M059J (cell line): ENCODE data around the gene ARID5B. TPM values are rescaled to one million over a fixed set of nuclear protein-coding genes. Genes with fewer than 3 reads are reported as not detected.

Source experiments
- DNase-seq: peaks from one replicate; pipeline ENCODE4 v3.0.0-alpha.2; 2012; ENCODE audit warnings: low read depth
- total RNA-seq: library from RNA; depleted of rRNA; stranded (reverse); fragments of >200 nt; shearing (Covaris generic); gene quantifications from 2 replicates; pipeline ENCODE4 v1.2.3, GENCODE V29; 2014

ARID5B gene
- total RNA-seq, 1 experiment from 2014 or later: 43.9 TPM

- peak; percentile 97 for DNase-seq
These were observed 149.5 kb downstream of the ARID5B start for GRCh38 chr10:62050893-62051433.

- no peak for DNase-seq
These were observed 150.8 kb downstream of the ARID5B start for GRCh38 chr10:62052276-62052675.

GRCh38 chr10:62053860-62054259, 152.4 kb downstream of the ARID5B start:
- DNase-seq: no peak

GRCh38 chr10:62054408-62054807, 152.9 kb downstream of the ARID5B start:
- no peak for DNase-seq

GRCh38 chr10:62054830-62055229, 153.3 kb downstream of the ARID5B start:
- DNase-seq: no peak

GRCh38 chr10:62056219-62056618, 154.7 kb downstream of the ARID5B start:
- no peak for DNase-seq

- no peak for DNase-seq
These were observed 155.2 kb downstream of the ARID5B start for GRCh38 chr10:62056698-62057097.

GRCh38 chr10:62057359-62057758, 155.9 kb downstream of the ARID5B start:
- DNase-seq: no peak

- DNase-seq: no peak
These were observed 156.4 kb downstream of the ARID5B start for GRCh38 chr10:62057850-62058249.

- no peak for DNase-seq
These were observed 157.0 kb downstream of the ARID5B start for GRCh38 chr10:62058476-62058875.

- DNase-seq: no peak
These were observed 157.4 kb downstream of the ARID5B start for GRCh38 chr10:62058896-62059216.

- no peak for DNase-seq
These were observed 157.9 kb downstream of the ARID5B start for GRCh38 chr10:62059217-62059920.

GRCh38 chr10:62062028-62062427, 160.5 kb downstream of the ARID5B start:
- DNase-seq: no peak

GRCh38 chr10:62062752-62063512, 161.4 kb downstream of the ARID5B start:
- no peak for DNase-seq

- no peak for DNase-seq
These were observed 162.4 kb downstream of the ARID5B start for GRCh38 chr10:62063795-62064472.

GRCh38 chr10:62067560-62067959, 166.1 kb downstream of the ARID5B start:
- DNase-seq: no peak

GRCh38 chr10:62068464-62068863, 167.0 kb downstream of the ARID5B start:
- DNase-seq: no peak

- no peak for DNase-seq
These were observed 168.1 kb downstream of the ARID5B start for GRCh38 chr10:62069452-62070178.

- DNase-seq: peak; percentile 75
These were observed 170.4 kb downstream of the ARID5B start for GRCh38 chr10:62071846-62072281.

GRCh38 chr10:62072901-62073300, 171.4 kb downstream of the ARID5B start:
- DNase-seq: no peak

GRCh38 chr10:62073429-62073828, 171.9 kb downstream of the ARID5B start:
- DNase-seq: no peak

GRCh38 chr10:62075414-62075813, 173.9 kb downstream of the ARID5B start:
- no peak for DNase-seq
